Measurements from ENCODE around the gene MPP2. TPM values are rescaled to one million over a fixed set of nuclear protein-coding genes. Genes with fewer than 3 reads are reported as not detected.

Gene MPP2
- total and polyA plus RNA-seq, 9 of the 15 experiments (the other 6 are each of a cell fraction or from before 2014, with no cell fraction given) = 0.04 to 1.0 (median 0.24) TPM

- H3K79me2 ChIP-seq (ENCODE audit: control insufficient read depth, insufficient read depth, low read length) = no peaks in the 10 kb centered on the region
- peaks cover 4 to 12% of the 10 kb centered on the region in 2 experiments; a peak in 3 of 5 replicates for H3K4me1 ChIP-seq (replicated peaks in 1 of 2; ENCODE audit: control insufficient read depth in 2 of 2, insufficient read depth in 2 of 2, low read length in 2 of 2)
- POLR2A ChIA-PET = interaction anchor here (0.7 to 1.1 kb wide), 2 partner anchors 22 to 340 kb away, joined by 3 to 4 read pairs; no protein-coding TSS in a partner anchor
- in situ Hi-C loops (cut with MboI) = no loop called here
- no peak overlapping the region for H3K27ac ChIP-seq (ENCODE audit: extremely low read depth, low read depth, low read length)
- no peaks in the 10 kb centered on the region for H3K9me3 ChIP-seq (replicated peaks; ENCODE audit: control insufficient read depth, insufficient read depth, low read depth, low read length)
- peak; percentile 100 for ATAC-seq
- CTCF ChIA-PET (ENCODE audit: low intra/inter-chr PET ratio) = no interaction called here
- 0 out of 2 replicates have a peak, but pooled peaks cover 3% of the 10 kb centered on the region for H4K20me1 ChIP-seq (replicated peaks; ENCODE audit: control insufficient read depth, insufficient read depth, low read length)
- 1% methylated on average over 27 of the region's 31 CpGs for WGBS (ENCODE audit: insufficient coverage, low coverage, missing lambda C conversion rate)
- no peaks in the 10 kb centered on the region for H3K36me3 ChIP-seq (ENCODE audit: control insufficient read depth, insufficient read depth, low read length)
- peak; percentile 86 to 100 (median 100) for DNase-seq (ENCODE audit: extremely low read depth in 1 of 4, low spot score in 3 of 4)
- H3K4me2 ChIP-seq (ENCODE audit: insufficient read depth, low read length) = peak overlapping the region; percentile 68
- BruUV-seq (replicated peaks) = no TSS peak
- peak overlapping the region; percentile 28 for H3K4me3 ChIP-seq
- intact Hi-C loops (cut with micrococcal nuclease) = no loop called here
- H3K9me1 ChIP-seq (ENCODE audit: control insufficient read depth, insufficient read depth, low read length) = peaks cover 4% of the 10 kb centered on the region
- H3K27me3 ChIP-seq (ENCODE audit: control insufficient read depth in 2 of 2, insufficient read depth in 2 of 2, low read length in 2 of 2) = peaks cover 0 to 36% of the 10 kb centered on the region in 2 experiments; a peak in 3 of 5 replicates
- H3K9ac ChIP-seq (ENCODE audit: insufficient read depth in 1 of 2, low read depth in 2 of 2, low read length in 2 of 2) = peak overlapping the region in 1 of 2 experiments; percentile 46; a peak in 2 of 4 replicates
- H2AFZ ChIP-seq (ENCODE audit: low read depth, low read length) = peak overlapping the region; percentile 65
- FAIRE-seq = peak; percentile 82
- TF ChIP-seq TCF7 (IDR thresholded peaks at IDR 0.05; ENCODE audit: borderline replicate concordance) = no peak
- TF ChIP-seq ZNF584 (CRISPR knock-in tag; IDR thresholded peaks at IDR 0.05; ENCODE audit: low read depth) = no peak
- no peak for TF ChIP-seq CTBP1 (IDR thresholded peaks at IDR 0.05; ENCODE audit: borderline replicate concordance)
- TF ChIP-seq FOXP1 (CRISPR knock-in tag; IDR thresholded peaks at IDR 0.05) = no peak
- no peak for TF ChIP-seq NFE2 (IDR thresholded peaks at IDR 0.05; ENCODE audit: low read depth)
- no peak for TF ChIP-seq TEAD1 (CRISPR knock-in tag; IDR thresholded peaks at IDR 0.05)
- TF ChIP-seq SP2 (IDR thresholded peaks at IDR 0.05; ENCODE audit: extremely low read depth, low read depth, low read length, poor library complexity, severe bottlenecking) = peak; percentile 59
- TF ChIP-seq, protein P1, sequence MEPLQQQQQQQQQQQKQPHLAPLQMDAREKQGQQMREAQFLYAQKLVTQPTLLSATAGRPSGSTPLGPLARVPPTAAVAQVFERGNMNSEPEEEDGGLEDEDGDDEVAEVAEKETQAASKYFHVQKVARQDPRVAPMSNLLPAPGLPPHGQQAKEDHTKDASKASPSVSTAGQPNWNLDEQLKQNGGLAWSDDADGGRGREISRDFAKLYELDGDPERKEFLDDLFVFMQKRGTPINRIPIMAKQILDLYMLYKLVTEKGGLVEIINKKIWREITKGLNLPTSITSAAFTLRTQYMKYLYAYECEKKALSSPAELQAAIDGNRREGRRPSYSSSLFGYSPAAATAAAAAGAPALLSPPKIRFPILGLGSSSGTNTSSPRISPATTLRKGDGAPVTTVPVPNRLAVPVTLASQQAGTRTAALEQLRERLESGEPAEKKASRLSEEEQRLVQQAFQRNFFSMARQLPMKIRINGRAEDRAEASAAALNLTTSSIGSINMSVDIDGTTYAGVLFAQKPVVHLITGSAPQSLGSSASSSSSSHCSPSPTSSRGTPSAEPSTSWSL (CRISPR knock-in tag; IDR thresholded peaks at IDR 0.05; ENCODE audit: borderline replicate concordance) = no peak
- TF ChIP-seq RNF2 (IDR thresholded peaks at IDR 0.05) = no peak
- no peak for TF ChIP-seq NR1H2 (CRISPR knock-in tag; IDR thresholded peaks at IDR 0.05)
- no peak for TF ChIP-seq ADNP (tag; IDR thresholded peaks at IDR 0.05)
- 0 out of 2 replicates have a peak, but pooled peaks have one; percentile 22 for TF ChIP-seq RBFOX2 (IDR thresholded peaks at IDR 0.05; ENCODE audit: low read depth, low read length)
- TF ChIP-seq RBM14 (IDR thresholded peaks at IDR 0.05; ENCODE audit: borderline replicate concordance, insufficient read depth, low read depth, low read length) = no peak
- TF ChIP-seq PREB (CRISPR knock-in tag; IDR thresholded peaks at IDR 0.05) = no peak
- TF ChIP-seq, protein P2, sequence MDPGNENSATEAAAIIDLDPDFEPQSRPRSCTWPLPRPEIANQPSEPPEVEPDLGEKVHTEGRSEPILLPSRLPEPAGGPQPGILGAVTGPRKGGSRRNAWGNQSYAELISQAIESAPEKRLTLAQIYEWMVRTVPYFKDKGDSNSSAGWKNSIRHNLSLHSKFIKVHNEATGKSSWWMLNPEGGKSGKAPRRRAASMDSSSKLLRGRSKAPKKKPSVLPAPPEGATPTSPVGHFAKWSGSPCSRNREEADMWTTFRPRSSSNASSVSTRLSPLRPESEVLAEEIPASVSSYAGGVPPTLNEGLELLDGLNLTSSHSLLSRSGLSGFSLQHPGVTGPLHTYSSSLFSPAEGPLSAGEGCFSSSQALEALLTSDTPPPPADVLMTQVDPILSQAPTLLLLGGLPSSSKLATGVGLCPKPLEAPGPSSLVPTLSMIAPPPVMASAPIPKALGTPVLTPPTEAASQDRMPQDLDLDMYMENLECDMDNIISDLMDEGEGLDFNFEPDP (CRISPR knock-in tag; IDR thresholded peaks at IDR 0.05) = no peak
- no peak for TF ChIP-seq ZNF263 (CRISPR knock-in tag; IDR thresholded peaks at IDR 0.05; ENCODE audit: borderline replicate concordance)
- TF ChIP-seq ZNF184 (CRISPR knock-in tag; IDR thresholded peaks at IDR 0.05) = no peak
- TF ChIP-seq HMG20A (CRISPR knock-in tag; conservative IDR thresholded peaks at IDR 0.05) = no peak
Observed at GRCh38 chr17:43900183-43900857, 7.0 kb downstream of the MPP2 start.

Measured in K562 (cell line).